Measurements from ENCODE around the gene MALRD1.

GRCh38 chr10:19767876-19768275, 719.3 kb downstream of the MALRD1 start:
- TF ChIP-seq CTCF (IDR thresholded peaks at IDR 0.05) (no peak), POLR2A (IDR thresholded peaks at IDR 0.05) (no peak)

Data from right lobe of liver (tissue), 4 donors.